Liver (tissue), 3 donors: ENCODE results near the gene EXOSC3.

Experiments
- ATF3 ChIP-seq: IDR thresholded peaks from 2 replicates; pipeline ENCODE4 v1.6.1; 2016; ENCODE audit warnings: antibody characterized with exemption
- CTCF ChIP-seq: fragments of 150-350 bp; IDR thresholded peaks from 2 replicates; pipeline ENCODE4 v1.5.1; 2017; ENCODE audit warnings: improper control_type of control experiment, low read depth, low read length; ENCODE audit not compliant: missing input control
- FOXA1 ChIP-seq: IDR thresholded peaks from 2 replicates; pipeline ENCODE4 v1.6.1; 2016; ENCODE audit warnings: antibody characterized with exemption
- GABPA ChIP-seq, 2 donors: IDR thresholded peaks in 1 of 2; conservative IDR thresholded peaks in 1 of 2; 2 replicates each; pipeline ENCODE4 v1.6.1; 2016; ENCODE audit warnings: antibody characterized with exemption in 2 of 2, mild to moderate bottlenecking in 1 of 2, moderate library complexity in 1 of 2
- MAX ChIP-seq: IDR thresholded peaks from 2 replicates; pipeline ENCODE4 v1.6.1; 2016; ENCODE audit warnings: antibody characterized with exemption
- REST ChIP-seq: IDR thresholded peaks from 2 replicates; pipeline ENCODE4 v1.6.1; 2016; ENCODE audit warnings: antibody characterized with exemption, mild to moderate bottlenecking
- RXRA ChIP-seq, 2 donors: IDR thresholded peaks; 2 replicates each; pipeline ENCODE4 v1.6.1; 2017 to 2018; ENCODE audit warnings: antibody characterized with exemption in 2 of 2, mild to moderate bottlenecking in 1 of 2
- TAF1 ChIP-seq: conservative IDR thresholded peaks from 2 replicates; pipeline ENCODE4 v1.6.1; 2016; ENCODE audit warnings: antibody characterized with exemption, mild to moderate bottlenecking
- ZBTB33 ChIP-seq: IDR thresholded peaks from 2 replicates; pipeline ENCODE4 v1.6.1; 2016; ENCODE audit warnings: antibody characterized with exemption
- donor health status: healthy.
- donor health status: healthy.

GRCh38 chr9:37820142-37820541 lies 35.3 kb upstream of the EXOSC3 start:
- TF ChIP-seq RXRA (IDR thresholded peaks at IDR 0.05) (no peak), CTCF (no peak), TAF1 (no peak), REST (no peak), ZBTB33 (no peak), MAX (no peak), ATF3 (no peak), FOXA1 (no peak), GABPA (IDR thresholded peaks at IDR 0.05 in 1 of 2, conservative IDR thresholded peaks at IDR 0.05 in 1 of 2) (no peak)
